LoVo (cell line): ENCODE measurements around the gene HOXA5.

Experiments
- DNase-seq: peaks from one replicate; pipeline ENCODE4 v3.0.0-alpha.2; 2016; ENCODE audit warnings: low spot score

HOXA5 gene

DNA sequence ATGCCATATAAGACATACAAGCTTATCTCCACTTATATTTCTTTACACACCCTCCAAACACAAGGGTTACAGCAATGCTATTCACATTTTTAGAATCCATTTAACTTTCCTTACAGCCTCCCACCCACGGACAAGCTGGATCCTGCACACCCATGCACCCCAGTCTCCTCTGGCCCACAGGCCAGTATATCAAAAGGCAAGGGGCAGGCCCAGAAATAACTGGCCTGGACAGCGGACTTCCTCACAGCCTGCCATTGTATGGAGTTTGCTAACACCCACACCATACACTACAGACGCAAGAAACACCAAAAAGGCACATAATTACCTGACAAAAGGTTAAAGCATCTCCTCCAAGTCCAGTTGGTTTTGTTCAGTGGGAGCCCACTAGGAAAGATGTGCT lies 24.9 kb downstream of the HOXA5 start:
- DNase-seq: no peak

DNA sequence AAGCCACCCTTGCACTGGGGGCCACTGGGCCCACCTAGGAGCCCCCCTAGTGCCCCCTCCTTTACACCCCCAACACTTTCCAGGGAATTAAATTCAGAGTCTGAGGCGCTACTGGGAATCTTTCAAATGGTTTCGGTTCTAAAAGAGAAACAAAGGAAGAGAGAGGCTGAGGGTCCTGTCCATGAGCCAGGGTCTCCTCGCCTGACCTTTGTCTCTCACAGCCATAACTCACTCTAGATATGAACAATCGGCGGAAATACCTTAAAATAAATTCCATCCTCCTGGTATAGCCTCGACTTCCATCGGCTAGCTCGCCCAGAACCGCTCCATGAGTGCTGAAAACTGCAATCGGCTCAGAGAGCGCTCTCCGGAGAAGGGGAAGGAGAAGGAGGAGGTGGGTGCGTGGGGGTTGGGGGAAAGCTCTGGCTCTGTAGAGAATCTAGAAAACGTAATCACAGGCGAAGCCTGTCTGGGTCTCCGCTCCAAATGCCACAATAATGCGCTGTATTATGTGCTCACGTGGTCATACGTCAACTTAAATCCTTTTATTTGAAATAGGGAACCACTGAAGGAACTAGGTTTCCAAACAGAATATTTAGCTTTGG lies 25.5 kb downstream of the HOXA5 start:
- DNase-seq: no peak

DNA sequence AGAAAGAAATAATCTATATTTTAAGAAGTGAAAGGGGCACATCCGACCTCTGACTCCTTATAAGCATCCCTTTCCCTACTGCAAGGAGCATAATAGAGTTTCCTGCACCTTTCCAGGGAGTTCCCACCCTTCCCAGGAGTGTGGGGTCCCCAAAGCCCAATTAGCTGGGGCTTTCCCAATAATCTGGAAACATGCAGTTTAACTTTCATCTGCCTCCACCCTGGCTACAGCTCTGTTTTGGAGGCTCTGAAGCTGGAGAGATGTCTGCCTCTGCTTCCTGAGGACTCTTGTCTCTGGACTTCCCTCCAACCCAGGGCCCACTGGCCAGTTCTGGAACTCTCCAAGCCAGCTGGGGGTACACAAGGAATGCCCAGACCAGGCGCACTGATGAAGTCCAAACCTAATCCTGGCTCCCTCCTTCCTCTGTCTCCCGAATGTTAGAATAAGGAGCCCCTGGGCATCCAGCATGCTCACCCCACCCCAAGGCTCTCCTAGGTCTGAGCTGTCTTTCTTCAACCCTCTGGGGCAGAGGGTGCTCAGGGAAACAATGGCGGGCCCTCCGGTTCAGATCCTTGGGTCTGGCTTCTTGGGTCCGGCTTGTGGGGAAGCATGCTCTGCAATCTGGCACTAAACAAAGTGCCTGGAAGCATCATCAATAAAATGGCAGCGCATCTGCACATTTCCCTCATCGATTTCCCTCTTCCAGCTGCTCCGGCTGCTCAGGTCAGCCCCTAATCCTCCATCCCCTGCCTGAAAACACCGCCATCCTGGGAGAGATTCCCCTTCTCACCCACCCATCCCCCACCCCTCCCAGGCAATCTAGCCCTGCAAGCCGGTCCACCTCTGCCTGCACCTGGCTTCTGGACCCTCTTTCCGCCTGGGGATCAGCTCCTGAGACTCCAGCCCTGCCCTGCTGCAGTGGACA lies 26.3 kb downstream of the HOXA5 start:
- no peak for DNase-seq

DNA sequence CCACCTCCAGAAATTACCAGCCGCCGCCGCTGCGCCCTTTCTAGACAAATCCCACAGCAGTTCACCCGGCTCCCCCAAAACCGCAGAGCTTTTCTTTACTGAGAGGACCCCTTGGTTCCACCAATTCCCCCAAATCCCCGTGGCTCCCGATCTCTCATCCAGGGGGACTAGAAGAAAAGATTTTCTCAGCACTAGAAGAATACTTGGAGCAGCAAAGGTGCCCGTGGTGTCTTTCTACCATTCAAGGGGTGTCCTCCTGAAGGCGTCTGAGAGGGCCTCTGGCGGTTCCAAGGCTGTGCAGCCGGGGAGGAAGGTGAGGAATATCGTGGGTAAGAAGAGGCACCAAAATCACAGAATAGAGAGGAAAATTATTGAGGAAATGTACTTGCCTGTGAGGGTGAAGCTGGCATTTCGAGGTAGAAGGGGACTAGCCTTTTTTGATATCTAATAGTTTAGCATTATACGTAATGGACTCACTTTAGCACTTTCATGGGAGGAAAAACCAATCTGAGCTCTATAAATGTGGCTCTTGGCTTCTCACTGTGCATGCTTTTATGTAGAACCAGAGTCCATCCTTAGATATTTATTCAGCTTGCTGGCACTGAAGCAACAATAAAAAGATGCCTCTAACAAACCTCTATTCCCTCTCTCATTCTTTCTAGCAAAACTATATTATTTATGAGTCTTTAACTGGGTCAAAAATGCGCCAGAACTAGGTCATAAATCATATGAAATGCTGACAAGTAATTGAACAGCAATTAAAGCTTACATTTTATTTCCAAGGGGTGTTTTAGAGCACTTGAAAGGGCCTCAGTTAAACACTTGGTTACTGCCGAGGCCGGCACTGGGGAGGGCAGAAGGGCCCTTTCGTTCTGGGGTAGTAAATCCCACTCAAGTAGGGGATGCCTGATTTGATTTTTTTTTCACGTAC lies 27.2 kb downstream of the HOXA5 start:
- DNase-seq: no peak

DNA sequence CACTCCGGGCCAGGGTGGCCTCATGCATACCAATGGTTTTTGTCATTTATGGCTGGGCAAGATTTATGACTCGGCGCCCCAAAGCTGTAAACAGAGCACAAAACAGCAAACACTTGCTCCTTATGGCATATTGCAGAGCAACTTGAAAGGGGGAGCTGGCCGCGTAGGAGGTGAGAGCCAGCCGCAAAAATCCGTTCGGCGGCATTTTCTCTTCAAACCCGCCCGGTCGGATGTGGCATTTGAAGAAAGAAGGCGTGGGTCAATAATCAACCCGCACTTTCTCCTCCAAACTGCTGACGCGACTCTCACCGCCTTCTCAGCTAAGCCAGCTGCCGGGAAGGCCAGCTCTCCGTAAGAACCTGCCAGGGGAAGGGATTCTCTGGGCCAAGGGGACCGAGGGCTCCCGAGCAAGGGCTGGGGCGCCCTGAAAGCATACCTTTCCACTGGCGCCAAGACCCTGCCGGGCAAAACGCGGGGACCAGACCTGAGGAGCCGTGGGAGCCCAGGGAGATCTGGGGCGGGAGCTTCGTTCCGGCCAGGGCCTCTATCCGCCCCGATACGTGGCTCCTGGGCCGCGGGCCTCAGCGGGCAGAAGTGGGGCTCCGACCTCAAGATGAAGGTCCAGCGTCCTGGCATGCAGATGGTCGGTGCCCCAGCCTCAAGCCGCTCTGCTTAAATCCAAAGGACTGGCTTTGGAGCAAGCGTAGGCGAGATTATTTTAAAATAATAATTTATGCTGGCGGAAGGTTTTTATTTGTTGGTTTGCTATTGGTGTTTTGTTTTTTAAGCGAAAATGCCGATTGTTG lies 28.1 kb downstream of the HOXA5 start:
- DNase-seq: peak; percentile 93

DNA sequence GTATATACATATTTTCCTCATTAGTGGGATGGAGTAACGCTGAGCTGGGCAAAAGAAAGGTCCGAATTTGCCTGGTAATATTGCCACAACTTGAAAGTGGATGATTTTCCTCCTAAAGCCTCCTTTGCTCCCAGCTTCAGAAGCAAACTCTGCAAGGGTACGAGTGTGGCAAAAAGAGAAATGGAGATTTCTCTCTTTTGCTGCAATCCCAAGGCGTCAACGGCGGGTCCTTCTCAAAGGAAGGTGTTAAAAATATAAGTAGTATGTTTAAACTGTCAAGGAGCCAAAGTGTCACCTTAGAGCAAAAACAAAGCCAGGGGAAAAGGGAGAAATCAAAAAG lies 28.6 kb downstream of the HOXA5 start:
- no peak for DNase-seq

DNA sequence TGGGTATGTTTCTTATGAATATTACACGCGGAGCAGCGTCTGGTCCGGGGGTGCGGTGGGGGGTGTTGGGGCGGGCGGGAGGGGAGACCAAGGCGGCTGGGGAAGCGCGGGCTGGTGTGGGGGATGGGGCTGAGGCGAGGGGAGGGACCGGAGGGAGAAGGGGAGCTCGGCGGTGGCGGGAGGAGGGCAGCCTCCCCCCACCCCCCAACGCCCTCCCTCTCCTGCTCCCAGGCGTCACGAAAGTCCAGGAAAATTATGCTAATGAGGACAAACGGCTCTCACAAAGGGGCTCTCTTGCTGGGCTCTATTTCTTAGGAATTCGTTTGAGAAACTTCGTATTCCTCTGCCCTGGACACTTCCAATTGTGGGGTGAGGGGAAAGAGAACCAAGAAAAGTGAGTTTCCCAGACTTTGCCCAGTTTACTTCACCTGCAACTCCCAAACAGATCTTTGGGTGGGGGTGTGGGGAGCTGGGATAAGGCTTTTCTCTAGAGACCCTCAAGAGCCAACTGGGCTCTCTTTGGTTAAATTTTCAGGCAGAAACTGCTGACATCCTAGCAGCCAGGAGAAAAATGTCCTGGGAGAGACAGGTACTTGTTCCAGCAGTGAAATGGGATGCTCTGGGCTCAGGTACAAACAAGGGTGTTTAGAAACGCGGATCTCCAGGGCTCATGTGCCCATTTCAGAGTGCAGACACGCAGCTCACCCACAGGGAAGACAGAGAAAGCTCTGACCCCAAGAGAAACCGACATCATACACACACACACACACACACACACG lies 29.3 kb downstream of the HOXA5 start:
- DNase-seq: no peak

DNA sequence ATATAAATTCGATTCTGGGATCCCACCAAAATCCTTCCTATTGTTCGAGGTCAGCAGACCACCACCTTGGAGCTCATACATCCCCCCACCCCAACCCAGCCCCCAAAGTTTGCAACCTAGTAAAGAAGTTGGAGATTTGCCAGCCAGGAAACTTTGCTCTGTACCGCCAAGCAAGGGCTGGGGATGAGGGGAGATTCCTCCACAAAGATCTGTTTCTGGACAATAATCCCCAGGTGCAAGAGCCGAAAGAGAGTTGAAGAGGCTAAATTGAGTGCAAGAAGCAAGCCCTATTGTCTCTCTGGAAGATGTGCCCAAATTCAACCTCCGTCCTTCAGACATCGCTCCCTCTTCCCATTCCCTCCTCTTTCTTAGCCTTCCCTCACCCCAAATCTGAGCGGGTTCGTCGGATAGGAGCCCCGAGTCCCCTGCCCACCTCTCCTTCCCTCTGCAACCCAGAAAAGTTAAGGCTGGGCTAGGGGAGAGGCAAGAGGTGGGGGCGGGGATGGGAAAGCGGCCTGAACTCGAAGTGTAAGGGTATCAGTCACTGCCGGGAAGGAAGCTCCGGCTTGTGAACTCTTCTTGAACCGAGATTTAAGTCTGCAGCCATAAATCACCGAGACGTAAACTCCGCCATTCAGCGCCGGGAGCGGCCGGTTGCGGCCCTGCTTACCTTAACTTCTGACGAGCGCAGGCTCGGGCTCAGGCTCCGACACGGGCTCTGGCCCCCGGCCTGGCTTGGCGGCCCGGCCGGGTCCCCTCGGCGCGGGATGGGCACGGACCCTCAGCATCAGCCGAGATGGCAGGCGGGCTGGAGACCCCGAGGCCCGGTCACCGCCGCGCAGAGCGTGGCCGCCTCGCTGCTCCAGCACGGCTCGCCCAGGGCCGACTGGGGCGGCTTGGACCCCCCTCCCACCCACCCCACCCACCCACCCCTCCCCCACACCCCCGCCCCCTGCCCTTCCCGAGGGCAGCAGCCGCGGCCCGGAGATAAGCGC lies 30.2 kb downstream of the HOXA5 start:
- DNase-seq: no peak

DNA sequence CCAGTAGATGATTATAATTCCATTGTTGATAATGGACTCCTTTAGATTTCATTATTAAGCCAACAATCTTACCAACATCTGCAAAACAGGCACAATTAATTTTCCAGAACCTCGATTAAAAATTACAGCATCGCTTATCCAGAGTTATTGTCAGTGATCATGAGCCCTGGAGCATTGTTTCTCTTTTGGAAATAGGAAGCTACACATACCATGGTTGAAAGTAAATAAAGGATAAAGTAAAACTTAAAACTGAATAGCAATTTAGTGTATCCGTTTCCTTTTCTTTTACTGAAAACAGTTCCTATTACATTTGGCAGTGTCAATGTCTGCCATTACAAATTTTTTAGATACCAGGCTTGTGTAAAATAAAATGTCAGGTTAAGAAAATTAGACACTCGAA lies 31.1 kb downstream of the HOXA5 start:
- DNase-seq: no peak

DNA sequence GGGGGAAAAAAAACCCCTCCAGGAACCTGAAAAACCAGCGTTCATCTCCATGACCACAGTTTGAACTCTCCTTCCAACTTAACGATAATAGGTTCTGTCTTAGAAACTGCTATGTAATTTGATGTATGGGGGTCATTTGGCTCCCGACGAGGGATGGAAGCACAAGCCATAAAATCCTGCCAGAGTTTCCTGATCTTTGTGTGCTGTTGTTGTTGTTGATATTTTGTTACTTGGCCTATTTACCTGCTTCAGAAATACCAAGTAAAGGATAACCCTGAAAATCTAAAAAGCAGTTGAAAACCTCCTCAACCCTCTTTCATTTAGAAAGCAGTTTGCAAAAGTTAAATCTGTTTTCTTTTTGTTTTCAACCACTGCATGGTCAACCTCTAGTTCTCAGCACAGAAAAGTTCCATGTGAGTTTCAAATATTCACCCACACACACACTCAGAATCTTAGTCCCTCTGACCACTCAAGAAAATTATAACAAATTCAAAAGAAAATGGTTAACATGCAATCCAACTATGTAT lies 31.7 kb downstream of the HOXA5 start:
- DNase-seq: no peak

DNA sequence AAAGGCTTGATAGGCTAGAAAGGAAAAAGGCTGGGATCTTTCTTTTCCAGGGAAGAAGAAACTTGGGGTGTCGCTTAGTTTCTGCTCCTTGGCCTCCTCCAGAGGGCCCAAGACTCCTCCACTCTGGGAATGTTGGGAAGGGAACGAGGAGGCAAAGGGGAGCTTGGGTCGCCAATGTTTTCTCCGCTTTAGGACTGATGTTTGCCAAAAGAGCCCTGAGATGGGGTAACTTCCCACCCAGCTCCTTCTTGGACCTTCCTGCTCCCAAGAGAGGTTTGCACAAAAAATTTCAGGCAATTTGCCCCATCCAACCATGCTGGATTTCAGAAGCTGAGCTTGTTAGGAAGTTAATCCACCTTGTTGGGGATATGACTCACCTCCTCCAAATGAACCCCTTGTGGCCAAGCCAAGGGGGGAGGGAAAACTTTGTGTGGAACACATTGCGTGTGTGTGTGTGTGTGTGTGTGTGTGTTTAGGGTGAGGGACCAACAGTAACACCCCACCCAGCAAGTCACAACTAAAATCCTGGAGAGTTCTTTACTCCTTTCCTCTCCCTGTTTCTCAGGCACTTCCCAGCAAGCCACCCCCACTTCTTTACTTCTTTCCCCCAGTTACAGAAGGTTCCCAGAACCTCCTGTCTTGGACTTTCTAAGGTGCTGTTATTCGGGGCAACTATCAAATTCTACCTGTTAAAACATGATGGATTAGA lies 32.3 kb downstream of the HOXA5 start:
- no peak for DNase-seq

DNA sequence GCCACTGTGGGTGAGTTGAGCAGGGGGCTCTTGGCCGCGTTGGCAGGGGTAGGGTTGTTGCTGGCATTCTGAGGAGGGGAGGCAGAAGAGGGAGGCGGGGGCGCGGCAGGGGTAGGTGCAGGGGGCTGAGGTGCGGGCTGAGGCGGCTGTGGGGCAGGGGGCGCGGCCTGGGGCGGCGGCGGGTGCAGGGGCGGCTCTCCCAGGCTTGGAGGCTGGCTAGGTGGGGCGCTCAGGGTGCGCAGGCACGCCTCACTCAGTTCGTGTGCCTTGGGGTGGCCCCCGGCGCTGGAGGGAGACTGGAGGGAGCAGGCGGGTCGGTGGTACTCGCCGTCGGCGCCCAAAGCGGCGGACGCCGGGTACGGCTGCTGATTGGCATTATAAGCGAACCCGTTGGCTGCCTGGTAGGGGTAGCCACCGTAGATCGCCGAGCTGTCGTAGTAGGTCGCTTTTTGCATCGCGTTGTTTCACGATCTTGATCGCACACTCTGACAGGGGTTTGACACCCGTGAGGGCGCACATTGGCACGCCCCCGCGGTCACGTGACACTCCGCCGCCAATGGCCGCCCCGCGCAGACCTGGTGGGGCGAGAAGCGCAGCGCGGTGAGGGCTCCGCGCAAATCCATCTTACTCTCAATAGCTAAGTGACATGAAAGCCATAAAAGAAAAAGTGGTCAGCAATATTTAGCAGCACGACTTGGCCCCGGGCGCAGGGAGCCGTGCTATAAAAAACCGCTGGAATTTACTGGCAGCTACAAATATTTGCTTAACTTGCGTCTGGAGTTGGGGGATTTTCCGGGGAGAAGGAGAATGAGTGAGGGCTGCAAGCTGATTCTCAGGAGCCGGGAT lies 33.1 kb downstream of the HOXA5 start:
- DNase-seq: peak; percentile 59

DNA sequence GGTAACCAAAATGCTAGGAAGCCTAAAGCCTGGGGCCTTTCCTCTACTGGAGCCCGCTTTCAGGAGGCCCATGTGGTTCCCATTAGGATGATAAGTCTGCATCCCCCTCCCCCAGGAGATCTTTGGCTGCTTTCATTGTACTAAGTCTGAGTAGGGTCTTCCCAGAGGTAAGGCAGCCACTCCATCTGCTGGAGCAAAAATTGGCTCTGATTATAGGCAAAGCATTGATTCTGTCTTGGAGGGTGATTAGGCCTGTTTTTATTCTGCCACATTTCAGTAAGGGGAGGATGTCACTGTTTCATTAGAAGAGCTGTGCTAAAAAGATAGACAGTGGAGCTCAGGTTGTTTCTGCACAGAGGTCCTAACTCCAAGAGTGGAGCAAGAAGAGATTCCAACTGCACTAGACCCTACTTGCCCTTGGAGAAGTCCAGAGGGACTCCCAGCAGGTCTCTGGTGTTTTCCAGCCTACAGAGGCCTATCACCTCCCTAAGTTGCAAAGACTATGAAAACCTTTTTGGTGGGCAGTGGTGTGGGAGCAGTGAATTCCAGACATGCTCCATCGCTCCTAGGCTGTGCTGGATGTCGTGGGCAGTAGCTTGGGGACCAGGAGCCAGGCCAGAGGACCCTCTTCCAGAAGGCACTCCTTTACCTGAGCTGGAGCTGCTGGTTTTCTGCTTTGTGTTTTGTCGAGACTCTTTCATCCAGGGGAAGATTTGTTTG lies 33.9 kb downstream of the HOXA5 start:
- no peak for DNase-seq

DNA sequence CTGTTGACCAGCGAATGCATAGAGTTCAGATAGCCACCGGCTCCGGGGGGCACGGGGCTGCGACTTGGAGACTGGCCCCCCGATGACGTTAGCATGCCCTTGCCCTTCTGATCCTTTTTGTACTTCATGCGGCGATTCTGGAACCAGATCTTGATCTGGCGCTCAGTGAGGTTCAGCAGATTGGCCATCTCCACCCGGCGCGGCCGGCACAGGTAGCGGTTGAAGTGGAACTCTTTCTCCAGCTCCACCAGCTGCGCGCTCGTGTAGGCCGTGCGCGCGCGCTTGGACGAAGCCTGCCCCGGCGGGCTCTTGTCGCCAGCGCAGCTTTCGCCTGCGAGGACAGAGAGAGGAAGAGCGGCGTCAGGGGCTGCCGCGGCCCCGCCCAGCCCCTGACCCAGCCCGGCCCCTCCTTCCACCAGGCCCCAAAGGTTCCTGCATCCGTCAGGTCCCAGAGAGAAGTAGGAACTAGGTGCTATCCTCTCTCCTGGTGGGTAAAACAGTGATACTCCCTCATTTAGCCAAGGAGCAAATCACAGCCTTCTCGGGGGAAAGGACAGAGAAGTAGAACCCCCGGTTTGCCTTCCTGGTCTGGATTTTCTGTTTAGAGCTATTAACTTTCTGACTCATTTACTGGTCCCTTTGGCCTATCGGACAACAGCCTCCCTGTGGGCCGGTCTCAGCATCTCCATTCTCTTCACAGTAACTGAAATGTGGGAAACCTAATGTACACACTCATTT lies 34.9 kb downstream of the HOXA5 start:
- DNase-seq: no peak

DNA sequence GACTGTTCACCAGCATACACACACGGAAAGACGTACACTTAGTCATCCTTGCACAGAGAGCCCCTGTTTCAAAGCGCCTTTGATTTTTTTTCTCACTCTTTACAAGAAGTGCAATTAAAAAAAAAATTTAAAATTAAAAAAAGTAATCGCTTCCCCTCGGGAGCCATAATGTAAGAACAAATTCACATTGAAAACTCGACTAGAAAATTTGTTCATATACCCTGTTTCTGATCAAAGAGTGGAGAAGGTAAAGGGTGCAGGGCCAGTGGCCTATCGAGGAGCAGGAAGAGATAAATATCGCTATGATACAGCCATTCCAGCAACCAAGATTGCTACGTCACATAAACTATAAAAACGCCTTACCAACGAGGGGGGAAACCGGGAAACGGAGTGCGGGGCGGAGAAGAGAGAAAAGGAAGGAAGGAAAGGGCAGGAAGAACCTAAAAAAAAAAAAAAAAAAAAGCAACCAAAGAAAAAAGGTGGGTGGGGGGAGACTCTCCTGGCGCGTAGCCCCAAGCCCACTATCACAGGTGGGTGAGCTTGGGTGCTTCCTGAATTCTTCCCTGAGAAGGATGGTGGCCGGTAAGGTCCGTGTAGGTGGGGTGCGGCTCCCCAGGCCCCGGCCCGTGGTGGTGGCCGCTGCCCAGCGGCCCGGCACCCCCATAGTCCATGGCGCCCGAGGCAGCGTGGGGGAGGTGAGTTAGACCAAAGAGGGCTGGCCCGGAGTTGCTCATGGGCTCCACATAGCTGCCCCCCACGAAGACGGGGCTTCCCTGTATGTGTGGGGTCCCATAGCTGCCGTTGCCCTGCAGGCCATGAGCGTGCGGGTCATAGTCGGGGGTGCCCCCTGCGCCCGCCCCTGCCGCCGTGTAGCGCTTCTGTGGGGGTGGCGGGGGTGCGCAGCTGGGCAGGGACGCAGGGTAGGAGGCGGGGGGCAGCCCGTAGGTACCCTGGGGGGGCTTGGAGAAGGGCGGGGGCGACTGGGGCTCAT lies 35.8 kb downstream of the HOXA5 start:
- DNase-seq: no peak
